Spleen (tissue), 7 donors: Measurements from ENCODE around the gene TNS4.

Experiments
- POLR2A ChIP-seq, 3 donors: fragments of 450-650 bp; IDR thresholded peaks; one replicate each; pipeline ENCODE4 v1.5.1; 2017; ENCODE audit warnings: antibody characterized with exemption in 3 of 3, mild to moderate bottlenecking in 1 of 3
- POLR2AphosphoS5 ChIP-seq, 3 donors: sonication (generic); formaldehyde crosslinking; IDR thresholded peaks; one replicate each; pipeline ENCODE4 v1.5.1; 2017; ENCODE audit warnings: antibody characterized with exemption in 3 of 3
- TF ChIP-seq, protein P1 (sequence below), 11 experiments: fragments of 200-600 bp in 7 of 11; fragments of 450-650 bp in 4 of 11; sonication (generic) in 4 of 11; IDR thresholded peaks in 8 of 11; conservative IDR thresholded peaks in 3 of 11; 1 replicate in 7 of 11; 2 replicates in 4 of 11; pipeline versions ENCODE4 v1.4.0 to v1.8.0; 2016 to 2021; ENCODE audit warnings: antibody characterized with exemption in 11 of 11, inconsistent platforms in 4 of 11, mild to moderate bottlenecking in 1 of 11
- donor health status: DM: no; HTN: no; CAD: no; lungs with moderate emphysema.
- donor health status: DM: no; HTN: no; CAD: no.
- donor health status: DM: no; HTN: no; CAD: no.

DNA sequence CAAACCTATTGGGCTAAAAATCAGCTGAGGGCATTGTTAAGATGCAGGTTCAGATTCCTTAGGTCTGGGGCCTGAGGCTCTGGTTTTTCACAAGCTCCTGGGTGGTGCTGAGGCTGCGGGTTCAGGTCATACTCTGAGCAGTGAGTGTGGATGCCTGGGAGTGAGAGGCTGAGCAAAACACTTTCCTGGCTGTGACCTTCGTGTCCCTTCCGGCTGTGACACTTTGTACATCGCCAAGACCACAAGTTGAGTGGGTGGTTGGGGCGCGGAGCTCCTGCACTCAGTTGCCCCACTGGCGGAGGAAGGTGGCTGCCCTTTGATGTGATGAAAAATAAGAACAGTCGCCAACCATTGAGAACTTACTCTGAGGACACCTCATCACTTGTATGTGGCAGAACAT lies 39.0 kb upstream of the TNS4 start:
- TF ChIP-seq, protein P1, sequence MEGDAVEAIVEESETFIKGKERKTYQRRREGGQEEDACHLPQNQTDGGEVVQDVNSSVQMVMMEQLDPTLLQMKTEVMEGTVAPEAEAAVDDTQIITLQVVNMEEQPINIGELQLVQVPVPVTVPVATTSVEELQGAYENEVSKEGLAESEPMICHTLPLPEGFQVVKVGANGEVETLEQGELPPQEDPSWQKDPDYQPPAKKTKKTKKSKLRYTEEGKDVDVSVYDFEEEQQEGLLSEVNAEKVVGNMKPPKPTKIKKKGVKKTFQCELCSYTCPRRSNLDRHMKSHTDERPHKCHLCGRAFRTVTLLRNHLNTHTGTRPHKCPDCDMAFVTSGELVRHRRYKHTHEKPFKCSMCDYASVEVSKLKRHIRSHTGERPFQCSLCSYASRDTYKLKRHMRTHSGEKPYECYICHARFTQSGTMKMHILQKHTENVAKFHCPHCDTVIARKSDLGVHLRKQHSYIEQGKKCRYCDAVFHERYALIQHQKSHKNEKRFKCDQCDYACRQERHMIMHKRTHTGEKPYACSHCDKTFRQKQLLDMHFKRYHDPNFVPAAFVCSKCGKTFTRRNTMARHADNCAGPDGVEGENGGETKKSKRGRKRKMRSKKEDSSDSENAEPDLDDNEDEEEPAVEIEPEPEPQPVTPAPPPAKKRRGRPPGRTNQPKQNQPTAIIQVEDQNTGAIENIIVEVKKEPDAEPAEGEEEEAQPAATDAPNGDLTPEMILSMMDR (IDR thresholded peaks at IDR 0.05 in 8 of 11, conservative IDR thresholded peaks at IDR 0.05 in 3 of 11), result no peak
- TF ChIP-seq POLR2A (IDR thresholded peaks at IDR 0.05) (no peak), POLR2AphosphoS5 (IDR thresholded peaks at IDR 0.05) (no peak)
